Measurements from ENCODE around the gene ZFP57. TPM values are rescaled to one million over a fixed set of nuclear protein-coding genes. Genes with fewer than 3 reads are reported as not detected.

The ZFP57 gene
- total and polyA plus RNA-seq, 2 experiments from 2014 or later, result 0.59 to 0.84 TPM

DNA sequence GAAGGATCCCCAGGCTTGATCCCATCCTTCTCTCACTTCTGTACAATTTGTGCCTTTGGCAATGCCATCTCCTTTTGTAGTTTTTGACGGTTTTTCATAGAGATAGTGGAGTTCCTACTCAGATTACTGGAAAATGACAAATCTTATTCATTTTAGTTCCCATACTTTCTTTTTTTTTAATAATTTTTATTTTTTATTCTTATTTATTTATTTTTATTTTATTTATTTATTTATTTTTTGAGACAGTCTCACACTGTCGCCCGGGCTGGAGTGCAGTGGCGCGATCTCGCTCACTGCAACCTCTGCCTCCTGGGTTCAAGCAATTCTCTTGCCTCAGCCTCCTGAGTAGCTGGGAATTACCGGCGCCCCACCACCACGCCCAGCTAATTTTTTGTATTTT is 43.7 kb downstream of the ZFP57 start:
- peaks cover 41% of the 10 kb centered on the region for H3K4me1 Mint-ChIP-seq
- H3K79me2 ChIP-seq (replicated peaks; ENCODE audit: insufficient read depth), result peaks cover 4% of the 10 kb centered on the region; the same call in 1 of the 2 replicates
- H2AFZ ChIP-seq, result no peak overlapping the region
- H3K27me3 ChIP-seq (ENCODE audit: insufficient read depth), result no peaks in the 10 kb centered on the region
- H3K4me3 ChIP-seq, result no peak overlapping the region
- DNase-seq (ENCODE audit: low spot score) (no peak), ATAC-seq (no peak)
- no peaks in the 10 kb centered on the region for H3K9me3 Mint-ChIP-seq
- H3K36me3 ChIP-seq (ENCODE audit: insufficient read depth), result no peaks in the 10 kb centered on the region
- H3K4me1 ChIP-seq (ENCODE audit: insufficient read depth), result peaks cover 44% of the 10 kb centered on the region
- TF ChIP-seq, protein P1, sequence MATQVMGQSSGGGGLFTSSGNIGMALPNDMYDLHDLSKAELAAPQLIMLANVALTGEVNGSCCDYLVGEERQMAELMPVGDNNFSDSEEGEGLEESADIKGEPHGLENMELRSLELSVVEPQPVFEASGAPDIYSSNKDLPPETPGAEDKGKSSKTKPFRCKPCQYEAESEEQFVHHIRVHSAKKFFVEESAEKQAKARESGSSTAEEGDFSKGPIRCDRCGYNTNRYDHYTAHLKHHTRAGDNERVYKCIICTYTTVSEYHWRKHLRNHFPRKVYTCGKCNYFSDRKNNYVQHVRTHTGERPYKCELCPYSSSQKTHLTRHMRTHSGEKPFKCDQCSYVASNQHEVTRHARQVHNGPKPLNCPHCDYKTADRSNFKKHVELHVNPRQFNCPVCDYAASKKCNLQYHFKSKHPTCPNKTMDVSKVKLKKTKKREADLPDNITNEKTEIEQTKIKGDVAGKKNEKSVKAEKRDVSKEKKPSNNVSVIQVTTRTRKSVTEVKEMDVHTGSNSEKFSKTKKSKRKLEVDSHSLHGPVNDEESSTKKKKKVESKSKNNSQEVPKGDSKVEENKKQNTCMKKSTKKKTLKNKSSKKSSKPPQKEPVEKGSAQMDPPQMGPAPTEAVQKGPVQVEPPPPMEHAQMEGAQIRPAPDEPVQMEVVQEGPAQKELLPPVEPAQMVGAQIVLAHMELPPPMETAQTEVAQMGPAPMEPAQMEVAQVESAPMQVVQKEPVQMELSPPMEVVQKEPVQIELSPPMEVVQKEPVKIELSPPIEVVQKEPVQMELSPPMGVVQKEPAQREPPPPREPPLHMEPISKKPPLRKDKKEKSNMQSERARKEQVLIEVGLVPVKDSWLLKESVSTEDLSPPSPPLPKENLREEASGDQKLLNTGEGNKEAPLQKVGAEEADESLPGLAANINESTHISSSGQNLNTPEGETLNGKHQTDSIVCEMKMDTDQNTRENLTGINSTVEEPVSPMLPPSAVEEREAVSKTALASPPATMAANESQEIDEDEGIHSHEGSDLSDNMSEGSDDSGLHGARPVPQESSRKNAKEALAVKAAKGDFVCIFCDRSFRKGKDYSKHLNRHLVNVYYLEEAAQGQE (IDR thresholded peaks at IDR 0.05; ENCODE audit: unreplicated experiment), result no peak
- TF ChIP-seq NANOG (IDR thresholded peaks at IDR 0.05; ENCODE audit: borderline replicate concordance) (no peak), EZH2phosphoT487 (IDR thresholded peaks at IDR 0.05; ENCODE audit: unreplicated experiment) (no peak), CTCF (conservative IDR thresholded peaks at IDR 0.05; ENCODE audit: low read depth in 2 of 2) (no peak), CREB1 (CRISPR knock-in tag; IDR thresholded peaks at IDR 0.05; ENCODE audit: low read depth) (no peak), ZNF331 (CRISPR knock-in tag; IDR thresholded peaks at IDR 0.05; ENCODE audit: low read depth) (no peak), ZNF114 (CRISPR knock-in tag; IDR thresholded peaks at IDR 0.05) (no peak), JUNB (IDR thresholded peaks at IDR 0.05; ENCODE audit: unreplicated experiment) (no peak), POLR2AphosphoS5 (IDR thresholded peaks at IDR 0.05; ENCODE audit: low read depth) (no peak), EZH2 (IDR thresholded peaks at IDR 0.05; ENCODE audit: low read depth, unreplicated experiment) (no peak), STAT1 (IDR thresholded peaks at IDR 0.05; ENCODE audit: unreplicated experiment) (no peak)
- TF ChIP-seq, protein P2, sequence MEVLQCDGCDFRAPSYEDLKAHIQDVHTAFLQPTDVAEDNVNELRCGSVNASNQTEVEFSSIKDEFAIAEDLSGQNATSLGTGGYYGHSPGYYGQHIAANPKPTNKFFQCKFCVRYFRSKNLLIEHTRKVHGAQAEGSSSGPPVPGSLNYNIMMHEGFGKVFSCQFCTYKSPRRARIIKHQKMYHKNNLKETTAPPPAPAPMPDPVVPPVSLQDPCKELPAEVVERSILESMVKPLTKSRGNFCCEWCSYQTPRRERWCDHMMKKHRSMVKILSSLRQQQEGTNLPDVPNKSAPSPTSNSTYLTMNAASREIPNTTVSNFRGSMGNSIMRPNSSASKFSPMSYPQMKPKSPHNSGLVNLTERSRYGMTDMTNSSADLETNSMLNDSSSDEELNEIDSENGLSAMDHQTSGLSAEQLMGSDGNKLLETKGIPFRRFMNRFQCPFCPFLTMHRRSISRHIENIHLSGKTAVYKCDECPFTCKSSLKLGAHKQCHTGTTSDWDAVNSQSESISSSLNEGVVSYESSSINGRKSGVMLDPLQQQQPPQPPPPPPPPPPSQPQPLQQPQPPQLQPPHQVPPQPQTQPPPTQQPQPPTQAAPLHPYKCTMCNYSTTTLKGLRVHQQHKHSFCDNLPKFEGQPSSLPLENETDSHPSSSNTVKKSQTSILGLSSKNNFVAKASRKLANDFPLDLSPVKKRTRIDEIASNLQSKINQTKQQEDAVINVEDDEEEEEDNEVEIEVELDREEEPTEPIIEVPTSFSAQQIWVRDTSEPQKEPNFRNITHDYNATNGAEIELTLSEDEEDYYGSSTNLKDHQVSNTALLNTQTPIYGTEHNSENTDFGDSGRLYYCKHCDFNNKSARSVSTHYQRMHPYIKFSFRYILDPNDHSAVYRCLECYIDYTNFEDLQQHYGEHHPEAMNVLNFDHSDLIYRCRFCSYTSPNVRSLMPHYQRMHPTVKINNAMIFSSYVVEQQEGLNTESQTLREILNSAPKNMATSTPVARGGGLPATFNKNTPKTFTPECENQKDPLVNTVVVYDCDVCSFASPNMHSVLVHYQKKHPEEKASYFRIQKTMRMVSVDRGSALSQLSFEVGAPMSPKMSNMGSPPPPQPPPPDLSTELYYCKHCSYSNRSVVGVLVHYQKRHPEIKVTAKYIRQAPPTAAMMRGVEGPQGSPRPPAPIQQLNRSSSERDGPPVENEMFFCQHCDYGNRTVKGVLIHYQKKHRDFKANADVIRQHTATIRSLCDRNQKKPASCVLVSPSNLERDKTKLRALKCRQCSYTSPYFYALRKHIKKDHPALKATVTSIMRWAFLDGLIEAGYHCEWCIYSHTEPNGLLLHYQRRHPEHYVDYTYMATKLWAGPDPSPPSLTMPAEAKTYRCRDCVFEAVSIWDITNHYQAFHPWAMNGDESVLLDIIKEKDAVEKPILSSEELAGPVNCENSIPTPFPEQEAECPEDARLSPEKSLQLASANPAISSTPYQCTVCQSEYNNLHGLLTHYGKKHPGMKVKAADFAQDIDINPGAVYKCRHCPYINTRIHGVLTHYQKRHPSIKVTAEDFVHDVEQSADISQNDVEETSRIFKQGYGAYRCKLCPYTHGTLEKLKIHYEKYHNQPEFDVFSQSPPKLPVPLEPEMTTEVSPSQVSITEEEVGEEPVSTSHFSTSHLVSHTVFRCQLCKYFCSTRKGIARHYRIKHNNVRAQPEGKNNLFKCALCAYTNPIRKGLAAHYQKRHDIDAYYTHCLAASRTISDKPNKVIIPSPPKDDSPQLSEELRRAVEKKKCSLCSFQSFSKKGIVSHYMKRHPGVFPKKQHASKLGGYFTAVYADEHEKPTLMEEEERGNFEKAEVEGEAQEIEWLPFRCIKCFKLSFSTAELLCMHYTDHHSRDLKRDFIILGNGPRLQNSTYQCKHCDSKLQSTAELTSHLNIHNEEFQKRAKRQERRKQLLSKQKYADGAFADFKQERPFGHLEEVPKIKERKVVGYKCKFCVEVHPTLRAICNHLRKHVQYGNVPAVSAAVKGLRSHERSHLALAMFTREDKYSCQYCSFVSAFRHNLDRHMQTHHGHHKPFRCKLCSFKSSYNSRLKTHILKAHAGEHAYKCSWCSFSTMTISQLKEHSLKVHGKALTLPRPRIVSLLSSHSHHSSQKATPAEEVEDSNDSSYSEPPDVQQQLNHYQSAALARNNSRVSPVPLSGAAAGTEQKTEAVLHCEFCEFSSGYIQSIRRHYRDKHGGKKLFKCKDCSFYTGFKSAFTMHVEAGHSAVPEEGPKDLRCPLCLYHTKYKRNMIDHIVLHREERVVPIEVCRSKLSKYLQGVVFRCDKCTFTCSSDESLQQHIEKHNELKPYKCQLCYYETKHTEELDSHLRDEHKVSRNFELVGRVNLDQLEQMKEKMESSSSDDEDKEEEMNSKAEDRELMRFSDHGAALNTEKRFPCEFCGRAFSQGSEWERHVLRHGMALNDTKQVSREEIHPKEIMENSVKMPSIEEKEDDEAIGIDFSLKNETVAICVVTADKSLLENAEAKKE (CRISPR knock-in tag; IDR thresholded peaks at IDR 0.05), result no peak
- TF ChIP-seq, protein P3, sequence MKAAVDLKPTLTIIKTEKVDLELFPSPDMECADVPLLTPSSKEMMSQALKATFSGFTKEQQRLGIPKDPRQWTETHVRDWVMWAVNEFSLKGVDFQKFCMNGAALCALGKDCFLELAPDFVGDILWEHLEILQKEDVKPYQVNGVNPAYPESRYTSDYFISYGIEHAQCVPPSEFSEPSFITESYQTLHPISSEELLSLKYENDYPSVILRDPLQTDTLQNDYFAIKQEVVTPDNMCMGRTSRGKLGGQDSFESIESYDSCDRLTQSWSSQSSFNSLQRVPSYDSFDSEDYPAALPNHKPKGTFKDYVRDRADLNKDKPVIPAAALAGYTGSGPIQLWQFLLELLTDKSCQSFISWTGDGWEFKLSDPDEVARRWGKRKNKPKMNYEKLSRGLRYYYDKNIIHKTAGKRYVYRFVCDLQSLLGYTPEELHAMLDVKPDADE (IDR thresholded peaks at IDR 0.05), result no peak
- H3K4me3 Mint-ChIP-seq, result no peak overlapping the region; the same call in 2 of the 3 replicates
- peaks cover 7% of the 10 kb centered on the region for H3K27me3 Mint-ChIP-seq (ENCODE audit: insufficient read depth, low read depth, poor library complexity)
- H3F3A ChIP-seq (replicated peaks; ENCODE audit: low read depth), result peaks cover 4% of the 10 kb centered on the region; the same call in 1 of the 2 replicates
- H3K4me2 ChIP-seq, result no peak overlapping the region
- H3K9me2 ChIP-seq (ENCODE audit: insufficient read depth), result no peaks in the 10 kb centered on the region
- H3K27ac ChIP-seq (ENCODE audit: low read depth), result no peak overlapping the region
- no peak overlapping the region for H3K27ac Mint-ChIP-seq
- no peaks in the 10 kb centered on the region for H3K36me3 Mint-ChIP-seq (ENCODE audit: low read depth)
- H4K20me1 ChIP-seq (replicated peaks; ENCODE audit: insufficient read depth), result no peaks in the 10 kb centered on the region

Measured in GM23338 (cell line).